C4-2B (cell line): ENCODE measurements around the gene PHAX.

Experiments used
- CTCF ChIP-seq: fragments of 450-650 bp; conservative IDR thresholded peaks from 2 replicates; pipeline ENCODE4 v1.5.1; 2017; ENCODE audit warnings: mild to moderate bottlenecking
- ZFX ChIP-seq: fragments of 450-650 bp; IDR thresholded peaks from 2 replicates; pipeline ENCODE4 v1.6.1; 2017

GRCh38 chr5:126599499-126599898 is 1.2 kb upstream of the PHAX start:
- TF ChIP-seq CTCF = no peak
- no peak for TF ChIP-seq ZFX
